MM.1S (cell line): ENCODE measurements around the gene ABHD16A.
"Not testable (repeated sequence)": the region's sequence is repeated elsewhere in the genome, so short reads cannot be mapped to it uniquely, and the experiment has no call there.

ENCODE experiments used
- DNase-seq: peaks from one replicate; pipeline ENCODE4 v3.0.0-alpha.2; 2015
- H2AFZ ChIP-seq: fragments of 300-600 bp; sonication (generic); 2 replicates; pipeline ENCODE4 v1.6.0; 2016; ENCODE audit warnings: antibody characterized with exemption, low read length
- H3F3A ChIP-seq: fragments of 300-600 bp; sonication (generic); 2 replicates; pipeline ENCODE4 v1.6.1; 2016; ENCODE audit warnings: mild to moderate bottlenecking, antibody characterized with exemption, low read length, moderate library complexity, mixed read lengths; ENCODE audit not compliant: insufficient read depth
- H3K27ac ChIP-seq: fragments of 300-600 bp; sonication (generic); 2 replicates; pipeline ENCODE4 v1.5.1; 2016; ENCODE audit warnings: mild to moderate bottlenecking, low read length
- H3K27me3 ChIP-seq: fragments of 300-600 bp; sonication (generic); replicated peaks from 2 replicates; pipeline ENCODE4 v1.6.0; 2016; ENCODE audit warnings: low read length; ENCODE audit not compliant: insufficient read depth
- H3K36me3 ChIP-seq: fragments of 300-600 bp; sonication (generic); replicated peaks from 2 replicates; pipeline ENCODE4 v1.6.1; 2016; ENCODE audit warnings: mild to moderate bottlenecking, low read length, mixed read lengths; ENCODE audit not compliant: insufficient read depth
- H3K4me1 ChIP-seq: fragments of 300-600 bp; sonication (generic); 2 replicates; pipeline ENCODE4 v1.6.1; 2016; ENCODE audit warnings: low read length, mixed read lengths
- H3K4me2 ChIP-seq: fragments of 300-600 bp; sonication (generic); 2 replicates; pipeline ENCODE4 v1.6.0; 2016; ENCODE audit warnings: low read depth, low read length
- H3K4me3 ChIP-seq: fragments of 300-600 bp; sonication (generic); 2 replicates; pipeline ENCODE4 v1.5.1; 2016; ENCODE audit warnings: low read length, mixed read lengths
- H3K79me2 ChIP-seq: fragments of 300-600 bp; sonication (generic); 2 replicates; pipeline ENCODE4 v1.6.1; 2016; ENCODE audit warnings: mixed run types, low read length, mixed read lengths
- H3K9ac ChIP-seq: fragments of 300-600 bp; sonication (generic); 2 replicates; pipeline ENCODE4 v1.6.1; 2016; ENCODE audit warnings: low read length, mixed read lengths
- H3K9me2 ChIP-seq: fragments of 300-600 bp; sonication (generic); replicated peaks from 2 replicates; pipeline ENCODE4 v1.6.1; 2016; ENCODE audit warnings: mild to moderate bottlenecking, low read length, mixed read lengths; ENCODE audit not compliant: insufficient read depth
- H3K9me3 ChIP-seq: fragments of 300-600 bp; sonication (generic); replicated peaks from 2 replicates; pipeline ENCODE4 v1.6.1; 2016; ENCODE audit warnings: mild to moderate bottlenecking, low read length, mixed read lengths; ENCODE audit not compliant: insufficient read depth
- H4K20me1 ChIP-seq: fragments of 300-600 bp; sonication (generic); 2 replicates; pipeline ENCODE4 v1.6.1; 2016; ENCODE audit warnings: mild to moderate bottlenecking, low read length, moderate library complexity, mixed read lengths; ENCODE audit not compliant: insufficient read depth
- EZH2 ChIP-seq: fragments of 300-600 bp; sonication (generic); optimal IDR thresholded peaks from 2 replicates; pipeline ENCODE3; 2017; ENCODE audit warnings: low read depth, mild to moderate bottlenecking, antibody characterized with exemption, low read length, mixed read lengths
- EZH2phosphoT487 ChIP-seq: fragments of 300-600 bp; sonication (generic); IDR thresholded peaks from 2 replicates; pipeline ENCODE4 v1.6.1; 2018; ENCODE audit warnings: antibody characterized with exemption, low read length
- TF ChIP-seq, protein P1 (sequence below): fragments of 300-600 bp; sonication (generic); IDR thresholded peaks from 2 replicates; pipeline ENCODE4 v1.5.1; 2016; ENCODE audit warnings: antibody characterized with exemption, low read length, mixed read lengths

The ABHD16A gene

DNA sequence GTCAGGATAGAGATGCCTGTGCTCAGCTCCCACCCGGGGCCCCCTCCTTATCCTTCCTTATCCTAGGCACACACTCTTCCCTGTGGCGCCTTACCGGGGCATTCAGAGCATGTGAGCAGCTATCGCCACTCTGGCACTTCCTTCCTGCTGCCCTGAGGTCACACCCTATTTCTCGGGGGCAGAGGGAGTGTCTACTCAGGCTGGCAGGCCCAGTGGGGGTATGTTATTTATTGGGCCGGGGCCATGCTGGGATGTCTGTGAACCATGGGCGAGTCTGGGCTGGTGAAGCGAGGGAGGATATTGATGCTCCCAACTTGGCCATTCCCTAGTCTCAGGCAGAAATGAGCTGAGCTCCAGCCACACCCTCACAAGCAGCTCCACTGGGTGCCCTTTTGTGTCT is 8.1 kb upstream of the ABHD16A start:
- Histone ChIP-seq H2AFZ (no peak overlapping the region), H3K9me3 (no peaks in the 10 kb centered on the region), H3K36me3 (no peaks in the 10 kb centered on the region), H3K9ac (no peak overlapping the region), H3K27me3 (no peaks in the 10 kb centered on the region), H3K4me1 (0 out of 2 replicates have a peak, but pooled peaks cover 5% of the 10 kb centered on the region), H3K27ac (no peak overlapping the region), H3F3A (no peaks in the 10 kb centered on the region), H3K4me3 (no peak overlapping the region), H3K4me2 (no peak overlapping the region), H3K9me2 (no peaks in the 10 kb centered on the region), H3K79me2 (no peaks in the 10 kb centered on the region), H4K20me1 (no peaks in the 10 kb centered on the region)
- TF ChIP-seq, protein P1, sequence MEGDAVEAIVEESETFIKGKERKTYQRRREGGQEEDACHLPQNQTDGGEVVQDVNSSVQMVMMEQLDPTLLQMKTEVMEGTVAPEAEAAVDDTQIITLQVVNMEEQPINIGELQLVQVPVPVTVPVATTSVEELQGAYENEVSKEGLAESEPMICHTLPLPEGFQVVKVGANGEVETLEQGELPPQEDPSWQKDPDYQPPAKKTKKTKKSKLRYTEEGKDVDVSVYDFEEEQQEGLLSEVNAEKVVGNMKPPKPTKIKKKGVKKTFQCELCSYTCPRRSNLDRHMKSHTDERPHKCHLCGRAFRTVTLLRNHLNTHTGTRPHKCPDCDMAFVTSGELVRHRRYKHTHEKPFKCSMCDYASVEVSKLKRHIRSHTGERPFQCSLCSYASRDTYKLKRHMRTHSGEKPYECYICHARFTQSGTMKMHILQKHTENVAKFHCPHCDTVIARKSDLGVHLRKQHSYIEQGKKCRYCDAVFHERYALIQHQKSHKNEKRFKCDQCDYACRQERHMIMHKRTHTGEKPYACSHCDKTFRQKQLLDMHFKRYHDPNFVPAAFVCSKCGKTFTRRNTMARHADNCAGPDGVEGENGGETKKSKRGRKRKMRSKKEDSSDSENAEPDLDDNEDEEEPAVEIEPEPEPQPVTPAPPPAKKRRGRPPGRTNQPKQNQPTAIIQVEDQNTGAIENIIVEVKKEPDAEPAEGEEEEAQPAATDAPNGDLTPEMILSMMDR: no peak
- no peak for TF ChIP-seq EZH2phosphoT487
- TF ChIP-seq EZH2: no peak
- no peak for DNase-seq

GRCh38 chr6:31710523-31711219 is 7.5 kb upstream of the ABHD16A start:
- Histone ChIP-seq H3K9me2 (no peaks in the 10 kb centered on the region), H3K4me1 (0 out of 2 replicates have a peak, but pooled peaks cover 5% of the 10 kb centered on the region), H3K4me2 (no peak overlapping the region), H2AFZ (no peak overlapping the region), H3K27me3 (no peaks in the 10 kb centered on the region; the same call in 1 of the 2 replicates), H3K9ac (no peak overlapping the region), H3K79me2 (no peaks in the 10 kb centered on the region), H3K9me3 (no peaks in the 10 kb centered on the region), H3K4me3 (no peak overlapping the region), H3F3A (no peaks in the 10 kb centered on the region), H3K27ac (no peak overlapping the region), H4K20me1 (no peaks in the 10 kb centered on the region), H3K36me3 (no peaks in the 10 kb centered on the region)
- no peak for DNase-seq
- TF ChIP-seq, protein P1: no peak

GRCh38 chr6:31709157-31709556 is 6.0 kb upstream of the ABHD16A start:
- not testable (repeated sequence) for H3K9me2 ChIP-seq, H3K4me2 ChIP-seq, DNase-seq, H3K36me3 ChIP-seq, H3F3A ChIP-seq, H3K9ac ChIP-seq, H3K27ac ChIP-seq, H2AFZ ChIP-seq, H3K9me3 ChIP-seq, H3K4me3 ChIP-seq, H4K20me1 ChIP-seq, H3K4me1 ChIP-seq, H3K27me3 ChIP-seq, H3K79me2 ChIP-seq

DNA sequence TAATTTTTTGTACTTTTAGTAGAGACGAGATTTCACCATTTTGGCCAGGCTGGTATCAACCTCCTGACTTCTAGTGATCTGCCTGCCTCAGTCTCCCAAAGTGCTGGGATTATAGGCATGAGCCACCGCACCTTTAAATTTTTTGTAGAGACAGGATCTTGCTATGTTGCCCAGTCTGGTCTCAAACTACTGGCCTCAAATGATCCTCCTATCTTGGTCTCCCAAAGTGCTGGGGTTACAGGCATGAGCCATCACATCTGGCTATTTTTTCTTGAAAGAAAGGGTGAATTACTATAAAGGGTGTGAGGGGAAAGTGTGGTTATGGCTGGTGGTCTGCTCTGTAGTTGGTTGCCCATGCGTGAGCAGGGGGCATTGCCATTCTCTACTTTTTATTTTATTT is 5.1 kb upstream of the ABHD16A start:
- DNase-seq: no peak
- TF ChIP-seq EZH2 (no peak), EZH2phosphoT487 (no peak)
- TF ChIP-seq, protein P1: no peak
- 0 out of 2 replicates have a peak, but pooled peaks cover 5% of the 10 kb centered on the region for H3K4me1 ChIP-seq
- no peak overlapping the region for H3K4me3 ChIP-seq
- no peaks in the 10 kb centered on the region for H3K36me3 ChIP-seq
- H3K9me3 ChIP-seq: no peaks in the 10 kb centered on the region
- no peaks in the 10 kb centered on the region; the same call in 1 of the 2 replicates for H3K27me3 ChIP-seq
- no peaks in the 10 kb centered on the region for H3K79me2 ChIP-seq
- no peaks in the 10 kb centered on the region for H3K9me2 ChIP-seq
- no peak overlapping the region for H3K9ac ChIP-seq
- H3K4me2 ChIP-seq: no peak overlapping the region
- H4K20me1 ChIP-seq: no peaks in the 10 kb centered on the region
- H3K27ac ChIP-seq: no peak overlapping the region
- no peaks in the 10 kb centered on the region for H3F3A ChIP-seq
- no peak overlapping the region for H2AFZ ChIP-seq
